Measurements from ENCODE around the gene ZNF546.

The ZNF546 gene

DNA sequence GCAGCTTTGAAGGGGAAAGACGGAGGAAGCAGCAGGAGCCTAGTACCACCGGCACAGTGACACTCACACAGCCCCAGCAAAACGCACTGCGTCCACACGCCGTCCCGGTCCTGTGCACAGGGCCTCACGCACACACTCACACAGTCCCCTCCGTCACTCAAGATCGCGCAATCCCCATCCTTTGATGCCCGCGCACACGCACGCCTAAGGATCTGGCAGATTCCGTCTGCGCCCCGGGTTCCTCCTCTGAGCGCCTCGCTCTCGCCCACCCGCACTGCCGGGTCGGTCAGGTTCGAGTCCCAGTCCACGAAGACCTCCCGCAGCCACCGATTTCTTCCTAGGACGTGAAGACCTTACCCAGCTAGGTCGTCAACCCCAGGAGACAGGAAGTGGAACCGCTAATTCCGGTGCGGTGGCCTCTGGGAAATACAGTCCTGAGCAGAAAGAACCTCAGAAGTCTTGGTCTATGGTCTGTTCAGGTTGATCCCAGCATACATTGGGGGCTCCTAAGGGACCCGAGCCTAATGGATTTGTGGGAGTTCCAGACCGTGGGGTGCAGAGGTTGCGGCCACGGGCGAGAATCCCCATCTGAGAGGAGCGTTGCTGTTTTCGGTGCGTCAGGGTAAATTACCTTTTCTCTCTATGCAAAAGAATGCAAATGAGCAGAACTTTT is 59.1 kb downstream of the ZNF546 start, which contains the start of gene ZNF780B:
TSS of gene ZNF780B (minus strand) at position 400 of the 673 bp plus-strand sequence. CDS start 5,899 bp downstream, outside the sequence.
- H3K4me3 ChIP-seq (ENCODE audit: low read depth, low read length), result peak within 1 kb of the TSS; percentile 79
- TF ChIP-seq, protein P1, sequence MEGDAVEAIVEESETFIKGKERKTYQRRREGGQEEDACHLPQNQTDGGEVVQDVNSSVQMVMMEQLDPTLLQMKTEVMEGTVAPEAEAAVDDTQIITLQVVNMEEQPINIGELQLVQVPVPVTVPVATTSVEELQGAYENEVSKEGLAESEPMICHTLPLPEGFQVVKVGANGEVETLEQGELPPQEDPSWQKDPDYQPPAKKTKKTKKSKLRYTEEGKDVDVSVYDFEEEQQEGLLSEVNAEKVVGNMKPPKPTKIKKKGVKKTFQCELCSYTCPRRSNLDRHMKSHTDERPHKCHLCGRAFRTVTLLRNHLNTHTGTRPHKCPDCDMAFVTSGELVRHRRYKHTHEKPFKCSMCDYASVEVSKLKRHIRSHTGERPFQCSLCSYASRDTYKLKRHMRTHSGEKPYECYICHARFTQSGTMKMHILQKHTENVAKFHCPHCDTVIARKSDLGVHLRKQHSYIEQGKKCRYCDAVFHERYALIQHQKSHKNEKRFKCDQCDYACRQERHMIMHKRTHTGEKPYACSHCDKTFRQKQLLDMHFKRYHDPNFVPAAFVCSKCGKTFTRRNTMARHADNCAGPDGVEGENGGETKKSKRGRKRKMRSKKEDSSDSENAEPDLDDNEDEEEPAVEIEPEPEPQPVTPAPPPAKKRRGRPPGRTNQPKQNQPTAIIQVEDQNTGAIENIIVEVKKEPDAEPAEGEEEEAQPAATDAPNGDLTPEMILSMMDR (IDR thresholded peaks at IDR 0.05; ENCODE audit: borderline replicate concordance, insufficient read depth, low read depth, low read length), result no peak

DNA sequence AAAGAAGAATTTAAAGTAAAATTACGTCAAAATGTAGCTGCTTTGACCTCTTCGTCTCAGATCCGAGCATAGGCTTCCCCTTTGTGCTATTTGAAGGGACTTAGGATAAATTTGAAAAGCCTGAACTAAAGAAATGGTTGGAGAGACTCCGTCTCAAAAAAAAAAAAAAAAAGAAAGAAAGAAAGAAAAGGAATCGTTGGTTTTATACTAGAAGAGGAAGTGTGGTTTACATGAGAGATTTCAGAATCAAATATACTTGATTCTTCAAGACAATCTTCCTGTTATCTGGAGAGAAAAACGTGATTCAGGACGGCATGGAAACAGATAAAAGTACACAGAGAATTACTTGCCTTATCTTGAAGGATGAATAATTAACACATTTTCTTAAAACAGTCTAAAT is 59.6 kb downstream of the ZNF546 start:
- H3K4me3 ChIP-seq (ENCODE audit: low read depth, low read length), result peak overlapping the region; percentile 79
- TF ChIP-seq, protein P1 (IDR thresholded peaks at IDR 0.05; ENCODE audit: borderline replicate concordance, insufficient read depth, low read depth, low read length), result no peak

DNA sequence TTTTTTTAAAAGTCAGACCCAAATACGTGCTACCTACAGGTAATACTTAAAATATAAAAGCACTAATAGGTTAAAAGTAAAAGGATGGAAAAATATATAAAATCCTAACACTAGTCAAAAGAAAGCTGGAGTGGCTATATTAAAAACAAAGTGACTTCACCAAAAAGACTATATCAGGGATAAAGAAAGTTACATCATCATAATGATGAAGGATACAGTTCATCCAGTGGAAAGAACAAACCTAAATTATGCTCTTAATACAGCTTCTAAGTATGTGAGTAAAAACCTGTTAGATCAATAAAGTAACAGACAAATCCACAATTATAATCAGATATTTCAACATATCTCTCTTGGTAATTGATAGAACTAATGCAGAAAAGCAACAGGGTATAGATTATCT is 60.3 kb downstream of the ZNF546 start:
- TF ChIP-seq, protein P1 (IDR thresholded peaks at IDR 0.05; ENCODE audit: borderline replicate concordance, insufficient read depth, low read depth, low read length), result no peak
- no peak overlapping the region for H3K4me3 ChIP-seq (ENCODE audit: low read depth, low read length)

DNA sequence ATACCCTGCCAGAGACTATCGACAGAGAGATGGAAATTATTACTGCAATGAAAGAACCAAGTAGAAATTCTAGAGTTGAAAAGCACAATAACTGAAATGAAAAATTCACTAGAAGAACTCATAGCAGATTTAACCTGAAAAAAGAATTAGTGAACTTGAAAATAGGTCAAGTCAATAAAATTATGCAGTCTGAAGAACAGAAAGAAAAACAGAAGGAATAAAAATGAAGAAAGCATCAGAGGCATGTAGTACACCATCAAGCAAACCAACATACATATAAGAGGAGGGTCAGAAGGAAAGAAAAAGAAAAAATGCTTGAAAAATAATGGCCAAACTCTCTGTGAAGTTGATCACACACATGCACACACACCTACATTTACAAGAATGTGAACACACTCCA is 62.8 kb downstream of the ZNF546 start:
- no peak overlapping the region for H3K4me3 ChIP-seq (ENCODE audit: low read depth, low read length)
- TF ChIP-seq, protein P1 (IDR thresholded peaks at IDR 0.05; ENCODE audit: borderline replicate concordance, insufficient read depth, low read depth, low read length), result no peak

DNA sequence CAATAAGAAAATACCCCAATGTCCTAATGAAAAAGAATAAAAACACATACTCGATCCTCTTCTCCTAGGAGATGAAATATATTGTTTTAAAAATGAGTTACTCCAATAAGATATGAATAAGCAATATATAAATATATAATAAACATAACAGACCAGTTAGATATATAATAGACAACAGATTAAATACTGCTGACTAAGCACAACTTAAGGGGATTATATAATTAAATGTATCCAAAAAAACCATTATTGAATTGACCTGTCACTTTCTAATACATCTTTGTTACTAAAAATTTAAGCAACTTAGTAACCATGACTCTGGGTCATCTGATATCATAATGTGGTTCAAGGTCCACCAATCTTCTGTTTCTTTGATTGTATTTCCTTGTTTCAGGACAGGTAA is 73.2 kb downstream of the ZNF546 start:
- H3K4me3 ChIP-seq (ENCODE audit: low read depth, low read length), result no peak overlapping the region
- TF ChIP-seq, protein P1 (IDR thresholded peaks at IDR 0.05; ENCODE audit: borderline replicate concordance, insufficient read depth, low read depth, low read length), result no peak
